IMR-90 (cell line): ENCODE measurements around the gene NPM1. TPM values are rescaled to one million over a fixed set of nuclear protein-coding genes. Genes with fewer than 3 reads are reported as not detected.

Experiments used
- ATAC-seq: fragments of 200-7000 bp; cut with Tn5 transposase; 2 replicates; pipeline ENCODE4 v1.9.1; 2020; ENCODE audit warnings: low read depth, mild to moderate bottlenecking, moderate library complexity
- BruUV-seq: library from RNA; stranded (reverse); fragments of 400-500 nt; replicated peaks from 2 replicates; lab custom pipeline; 2021; lab: Mats Ljungman, UMichigan
- CTCF ChIA-PET: fragments of 300-600 bp; formaldehyde crosslinking; extraction: SDS; loops from one replicate; lab custom pipeline; 2021; ENCODE audit warnings: antibody characterized with exemption; lab: Yijun Ruan, JAX
- POLR2A ChIA-PET: fragments of 300-600 bp; sonication (Branson Sonifier 250); formaldehyde crosslinking; loops from one replicate; lab custom pipeline; 2022; ENCODE audit warnings: antibody characterized with exemption; ENCODE audit not compliant: unreplicated experiment; lab: Charles Lee
- DNase-seq: peaks from one replicate; pipeline ENCODE4 v3.0.0; 2013
- H2AFZ ChIP-seq: replicated peaks from 2 replicates; pipeline ENCODE3; 2013; ENCODE audit warnings: low read length, mild to moderate bottlenecking; ENCODE audit not compliant: poor library complexity
- H2AK5ac ChIP-seq: 2 replicates; pipeline ENCODE4 v1.6.1; 2013; ENCODE audit warnings: low read depth, low read length, inconsistent platforms
- H2AK9ac ChIP-seq: replicated peaks from 2 replicates; pipeline ENCODE3; 2013; ENCODE audit warnings: mild to moderate bottlenecking, low read depth, low read length, moderate library complexity; ENCODE audit not compliant: poor library complexity
- H2BK120ac ChIP-seq: 2 replicates; pipeline ENCODE4 v1.6.1; 2013; ENCODE audit warnings: low read depth, low read length, inconsistent platforms
- H2BK15ac ChIP-seq: 3 replicates; pipeline ENCODE4 v1.6.1; 2013; ENCODE audit warnings: low read depth, low read length, inconsistent platforms
- H2BK20ac ChIP-seq: 2 replicates; pipeline ENCODE4 v1.6.1; 2013; ENCODE audit warnings: low read depth, mild to moderate bottlenecking, inconsistent platforms, low read length, moderate library complexity
- H2BK5ac ChIP-seq: 2 replicates; pipeline ENCODE4 v1.6.1; 2013; ENCODE audit warnings: mild to moderate bottlenecking, low read depth, low read length, inconsistent platforms; ENCODE audit not compliant: poor library complexity, severe bottlenecking
- H3K14ac ChIP-seq: replicated peaks from 2 replicates; pipeline ENCODE4 v1.6.1; 2013; ENCODE audit warnings: low read depth, low read length, inconsistent platforms
- H3K18ac ChIP-seq: 2 replicates; pipeline ENCODE4 v1.6.1; 2013; ENCODE audit warnings: low read depth, low read length, control low read depth
- H3K23ac ChIP-seq: 2 replicates; pipeline ENCODE4 v1.6.1; 2013; ENCODE audit warnings: low read depth, low read length, inconsistent platforms
- H3K27ac ChIP-seq: 2 replicates; pipeline ENCODE4 v1.5.1; 2013; ENCODE audit warnings: mild to moderate bottlenecking, control low read depth, low read length; ENCODE audit not compliant: insufficient read depth
- H3K27me3 ChIP-seq: 2 replicates; pipeline ENCODE4 v1.6.1; 2013; ENCODE audit warnings: low read length; ENCODE audit not compliant: control insufficient read depth, insufficient read depth
- H3K36me3 ChIP-seq: 2 replicates; pipeline ENCODE4 v1.6.1; 2013; ENCODE audit warnings: low read length, mixed read lengths; ENCODE audit not compliant: control insufficient read depth, insufficient read depth
- H3K4ac ChIP-seq: 2 replicates; pipeline ENCODE4 v1.6.1; 2013; ENCODE audit warnings: low read depth, low read length, inconsistent platforms
- H3K4me1 ChIP-seq: 2 replicates; pipeline ENCODE4 v1.6.1; 2013; ENCODE audit warnings: low read length, mixed read lengths; ENCODE audit not compliant: control insufficient read depth, insufficient read depth
- H3K4me2 ChIP-seq: 2 replicates; pipeline ENCODE4 v1.6.1; 2013; ENCODE audit warnings: low read depth, mild to moderate bottlenecking, control low read depth, low read length, moderate library complexity
- H3K4me3 ChIP-seq: 2 replicates; pipeline ENCODE4 v1.5.1; 2013; ENCODE audit warnings: low read depth, mild to moderate bottlenecking, control low read depth, low read length, moderate library complexity; ENCODE audit not compliant: insufficient read depth
- H3K56ac ChIP-seq: 2 replicates; pipeline ENCODE4 v1.6.1; 2013; ENCODE audit warnings: low read length, inconsistent platforms; ENCODE audit not compliant: insufficient read depth; ENCODE audit errors: extremely low read depth
- H3K79me1 ChIP-seq, 2 experiments: 2 replicates each; pipeline ENCODE4 v1.6.1; 2013; ENCODE audit warnings: low read length in 2 of 2, inconsistent platforms in 1 of 2, low read depth in 1 of 2
- H3K9ac ChIP-seq: 2 replicates; pipeline ENCODE4 v1.6.1; 2013; ENCODE audit warnings: low read depth, low read length, control low read depth
- H3K9me1 ChIP-seq: 2 replicates; pipeline ENCODE4 v1.6.1; 2013; ENCODE audit warnings: low read length, inconsistent platforms; ENCODE audit not compliant: insufficient read depth
- H3K9me3 ChIP-seq: 2 replicates; pipeline ENCODE4 v1.6.1; 2013; ENCODE audit warnings: low read length; ENCODE audit not compliant: control insufficient read depth, insufficient read depth
- H4K20me1 ChIP-seq: 2 replicates; pipeline ENCODE4 v1.6.1; 2013; ENCODE audit warnings: low read length, inconsistent platforms; ENCODE audit not compliant: insufficient read depth
- H4K5ac ChIP-seq: 2 replicates; pipeline ENCODE4 v1.6.1; 2013; ENCODE audit warnings: mild to moderate bottlenecking, low read depth, low read length, control low read depth
- H4K8ac ChIP-seq, 2 experiments: 2 replicates each; pipeline ENCODE4 v1.6.1; 2013; ENCODE audit warnings: low read depth in 2 of 2, low read length in 2 of 2, control low read depth in 1 of 2, inconsistent platforms in 1 of 2
- H4K91ac ChIP-seq: 2 replicates; pipeline ENCODE4 v1.6.1; 2013; ENCODE audit warnings: low read depth, low read length, inconsistent platforms; ENCODE audit not compliant: insufficient read depth
- BHLHE40 ChIP-seq: fragments of 150-350 bp; IDR thresholded peaks from 2 replicates; pipeline ENCODE4 v1.6.1; 2016; ENCODE audit warnings: mild to moderate bottlenecking, low read depth, low read length
- CEBPB ChIP-seq: IDR thresholded peaks from 2 replicates; pipeline ENCODE4 v1.6.1; 2012; ENCODE audit warnings: low read depth, low read length, improper control_type of control experiment
- CHD1 ChIP-seq: IDR thresholded peaks from 2 replicates; pipeline ENCODE4 v1.6.1; 2012; ENCODE audit warnings: low read depth, low read length, improper control_type of control experiment
- CTCF ChIP-seq: conservative IDR thresholded peaks from 2 replicates; pipeline ENCODE4 v1.5.1; 2012; ENCODE audit warnings: mild to moderate bottlenecking, low read depth, low read length, improper control_type of control experiment
- ELK1 ChIP-seq: fragments of 150-350 bp; IDR thresholded peaks from 2 replicates; pipeline ENCODE4 v1.6.1; 2016; ENCODE audit warnings: low read depth, mild to moderate bottlenecking, low read length, moderate library complexity, borderline replicate concordance
- FOS ChIP-seq: fragments of 150-350 bp; IDR thresholded peaks from 2 replicates; pipeline ENCODE4 v1.6.1; 2016; ENCODE audit warnings: low read depth, low read length
- MAFK ChIP-seq: IDR thresholded peaks from 2 replicates; pipeline ENCODE4 v1.6.1; 2012; ENCODE audit warnings: low read depth, low read length, improper control_type of control experiment
- MAZ ChIP-seq: IDR thresholded peaks from 2 replicates; pipeline ENCODE4 v1.6.1; 2012; ENCODE audit warnings: low read depth, mild to moderate bottlenecking, low read length, improper control_type of control experiment, moderate library complexity, borderline replicate concordance
- MXI1 ChIP-seq: IDR thresholded peaks from 2 replicates; pipeline ENCODE4 v1.6.1; 2012; ENCODE audit warnings: low read depth, mild to moderate bottlenecking, low read length, moderate library complexity, borderline replicate concordance
- NFE2L2 ChIP-seq: fragments of 150-350 bp; IDR thresholded peaks from 2 replicates; pipeline ENCODE4 v1.6.1; 2016; ENCODE audit warnings: low read depth, mild to moderate bottlenecking, low read length
- POLR2A ChIP-seq: IDR thresholded peaks from 2 replicates; pipeline ENCODE4 v1.6.1; 2012; ENCODE audit warnings: mild to moderate bottlenecking, low read depth, low read length
- RAD21 ChIP-seq: IDR thresholded peaks from 2 replicates; pipeline ENCODE4 v1.6.1; 2012; ENCODE audit warnings: low read length, improper control_type of control experiment
- RCOR1 ChIP-seq: IDR thresholded peaks from 2 replicates; pipeline ENCODE4 v1.6.1; 2012; ENCODE audit warnings: mild to moderate bottlenecking, low read length, improper control_type of control experiment; ENCODE audit not compliant: insufficient replicate concordance
- RFX5 ChIP-seq: IDR thresholded peaks from 2 replicates; pipeline ENCODE4 v1.8.0; 2012; ENCODE audit warnings: low read depth, mild to moderate bottlenecking, low read length, moderate library complexity
- SMC3 ChIP-seq: fragments of 150-350 bp; IDR thresholded peaks from 2 replicates; pipeline ENCODE4 v1.6.1; 2016; ENCODE audit warnings: low read depth, mild to moderate bottlenecking, antibody characterized with exemption, low read length, moderate library complexity
- USF2 ChIP-seq: fragments of 150-350 bp; IDR thresholded peaks from 2 replicates; pipeline ENCODE4 v1.6.1; 2017; ENCODE audit warnings: mild to moderate bottlenecking, antibody characterized with exemption, low read length, low read depth
- WGBS, 2 experiments: methylation state at CpG; one replicate each; pipeline versions ENCODE4 v1.1.5 to v1.1.7; 2013; ENCODE audit warnings: missing lambda C conversion rate in 2 of 2; ENCODE audit not compliant: insufficient read length in 1 of 2; ENCODE audit errors: extremely low coverage in 2 of 2; 5-methylcytosine and 5-hydroxymethylcytosine counted together
- dilution Hi-C: fragments of 300-500 bp; cut with HindIII; formaldehyde crosslinking; loops from one replicate; pipeline ENCODE4 v1.14.3; 2018; ENCODE audit warnings: low sequenced_read_pairs; ENCODE audit not compliant: unreplicated experiment
- in situ Hi-C: fragments of 300-500 bp; cut with MboI; formaldehyde crosslinking; loops from 3 replicates; pipeline ENCODE4 v1.14.3; 2019; ENCODE audit warnings: low sequenced_read_pairs, inconsistent platforms, mixed read lengths
- intact Hi-C: fragments of 100-400 bp; cut with micrococcal nuclease; formaldehyde crosslinking; loops from 2 replicates; pipeline ENCODE4 v1.10.0; 2022
- polyA plus RNA-seq, 3 experiments: library from polyadenylated mRNA; depleted of rRNA; stranded (reverse); fragments of >200 nt; gene quantifications; 2 replicates each; pipeline ENCODE4 v1.2.3, GENCODE V29; 2012; ENCODE audit warnings: low replicate concordance in 1 of 3
- total RNA-seq: library from RNA; depleted of rRNA; stranded (reverse); fragments of >200 nt; gene quantifications from 2 replicates; pipeline ENCODE4 v1.2.3, GENCODE V29; 2012

The NPM1 gene
- total and polyA plus RNA-seq, 2 of the 4 experiments (the other 2 are of a cell fraction), result 856 to 929 TPM

DNA sequence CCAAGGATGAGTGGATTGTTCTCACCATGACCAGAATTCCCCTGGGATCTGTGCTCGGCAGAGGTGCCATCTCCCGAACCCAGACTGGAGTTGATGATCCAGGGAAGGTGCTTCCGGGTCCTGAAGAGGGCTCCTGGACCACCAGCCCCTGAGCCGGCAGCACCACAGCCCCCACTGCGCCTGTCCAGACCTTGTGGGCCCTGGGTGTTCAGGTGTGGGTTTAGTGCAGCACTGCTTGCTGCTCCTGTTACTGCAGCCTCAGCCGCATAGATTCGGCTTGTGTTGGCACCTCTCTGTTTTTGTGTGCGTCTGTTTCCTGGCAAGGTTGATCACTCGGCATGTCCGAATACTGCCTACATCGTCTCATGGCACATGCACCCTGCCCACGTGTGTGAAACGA lies 16.3 kb upstream of the NPM1 start:
- BruUV-seq, result no TSS peak
- Histone ChIP-seq H2AFZ (no peak overlapping the region), H3K4me3 (no peak overlapping the region), H3K9me1 (no peaks in the 10 kb centered on the region), H3K23ac (no peak overlapping the region), H3K4me2 (no peak overlapping the region), H4K91ac (no peak overlapping the region), H4K5ac (no peak overlapping the region), H3K14ac (no peak overlapping the region), H2BK15ac (no peak overlapping the region), H3K56ac (no peak overlapping the region), H2BK20ac (no peak overlapping the region), H4K20me1 (no peaks in the 10 kb centered on the region), H3K9ac (no peak overlapping the region), H4K8ac (no peak overlapping the region), H3K4ac (no peak overlapping the region), H2AK9ac (no peak overlapping the region), H3K9me3 (no peaks in the 10 kb centered on the region), H3K27ac (no peak overlapping the region), H2AK5ac (no peak overlapping the region), H3K4me1 (no peaks in the 10 kb centered on the region), H3K79me1 (no peaks in the 10 kb centered on the region), H3K27me3 (no peaks in the 10 kb centered on the region; the same call in 1 of the 2 replicates), H2BK5ac (no peak overlapping the region), H3K36me3 (no peaks in the 10 kb centered on the region), H3K18ac (no peak overlapping the region), H2BK120ac (no peak overlapping the region)
- intact Hi-C loops, result no loop called here
- DNase-seq (no peak), ATAC-seq (no peak)
- WGBS, 2 experiments, result 80% methylated on average over 3 of the region's 13 CpGs; no CpG with 5 or more reads in 1 of the 2 experiments
- ChIA-PET CTCF (no interaction called here), POLR2A (no interaction called here)
- dilution Hi-C loops, result no loop called here
- in situ Hi-C loops, result no loop called here
- TF ChIP-seq MAZ (no peak), POLR2A (no peak), USF2 (no peak), ELK1 (no peak), CHD1 (no peak), FOS (no peak), RAD21 (no peak), SMC3 (no peak), NFE2L2 (no peak), MAFK (no peak), RFX5 (no peak), BHLHE40 (no peak), CEBPB (no peak), RCOR1 (no peak), MXI1 (no peak), CTCF (no peak)
